Measurements from ENCODE around the gene PIGBOS1. TPM values are rescaled to one million over a fixed set of nuclear protein-coding genes. Genes with fewer than 3 reads are reported as not detected.
A peak's percentile ranks its signal among the peaks of the same experiment; 100 is the strongest.

PIGBOS1 gene, protein sequence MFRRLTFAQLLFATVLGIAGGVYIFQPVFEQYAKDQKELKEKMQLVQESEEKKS
- total RNA-seq (2014; rRNA removed; shearing (Covaris generic); ENCODE audit: low replicate concordance) = 17.1 and 18.2 TPM in 2 replicates

DNA sequence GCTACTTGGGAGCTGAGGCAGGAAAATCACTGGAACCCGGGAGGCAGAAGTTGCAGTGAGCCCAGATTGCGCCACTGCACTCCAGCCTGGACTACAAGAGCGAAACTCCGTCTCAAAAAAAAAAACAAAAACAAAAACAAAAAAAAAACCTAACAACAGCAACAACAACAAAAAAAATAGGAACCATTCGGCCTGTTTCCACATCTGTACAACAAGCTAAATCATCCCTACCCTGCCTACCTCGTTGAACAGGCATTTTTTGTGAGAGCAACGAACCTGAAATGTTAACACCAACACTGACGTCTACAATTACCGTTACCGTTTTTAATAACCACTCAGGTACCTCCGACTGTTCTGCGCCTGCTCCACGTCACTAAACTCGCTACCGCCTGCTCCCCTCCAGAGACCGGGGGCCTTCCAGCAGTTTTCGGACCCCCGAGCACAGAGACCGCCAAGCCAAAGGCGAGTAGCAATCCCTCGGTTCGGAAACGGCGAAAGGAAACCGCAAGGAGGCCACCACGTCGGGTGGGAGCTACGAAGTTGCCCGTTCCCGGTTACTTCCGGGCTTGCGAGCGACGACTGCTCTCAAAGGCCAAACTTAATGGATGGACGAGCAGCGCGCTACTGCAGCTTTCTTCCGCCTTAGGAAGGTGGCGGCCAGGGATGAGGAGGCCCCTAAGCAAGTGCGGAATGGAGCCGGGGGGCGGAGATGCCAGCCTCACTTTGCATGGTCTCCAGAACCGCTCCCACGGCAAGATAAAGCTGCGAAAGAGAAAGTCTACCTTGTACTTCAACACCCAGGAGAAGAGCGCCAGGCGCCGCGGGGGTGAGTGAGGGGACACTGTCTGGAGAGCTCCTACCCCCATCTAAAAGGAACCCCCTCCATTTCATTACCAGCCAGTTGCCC, at the start of gene PIGBOS1, which contains the start of gene PIGB:
Gene PIGBOS1, minus strand, starts transcription at position 536 of the 907 bp plus-strand sequence. CDS start 1,331 bp downstream, outside the sequence.
Gene PIGB, plus strand, starts transcription at position 635 of the 907 bp plus-strand sequence. Its CDS starts 29 bp downstream, at position 664.
- peak within 1 kb of the TSS; percentile 96 for H3K4me2 ChIP-seq (ENCODE audit: low read depth, low read length, poor library complexity, severe bottlenecking)
- H4K20me1 ChIP-seq (ENCODE audit: insufficient read depth, low read depth, low read length) = no peaks in the 10 kb centered on the region
- H3K9me3 ChIP-seq (ENCODE audit: low read length) = no peaks in the 10 kb centered on the region
- H3K79me2 ChIP-seq (ENCODE audit: low read length) = peaks cover 89% of the 10 kb centered on the region
- H3K9me2 ChIP-seq (replicated peaks; ENCODE audit: insufficient read depth, low read length) = no peaks in the 10 kb centered on the region
- peak within 1 kb of the TSS; percentile 94 for H3K4me3 ChIP-seq (ENCODE audit: low read length)
- peak within 1 kb of the TSS; percentile 83 for H3K27ac ChIP-seq (ENCODE audit: low read length)
- H3K27me3 ChIP-seq (ENCODE audit: low read length) = no peaks in the 10 kb centered on the region
- H3K9ac ChIP-seq (ENCODE audit: low read length) = peak within 1 kb of the TSS; percentile 95
- H3K36me3 ChIP-seq (ENCODE audit: insufficient read depth, low read length) = peaks cover 5% of the 10 kb centered on the region; the same call in 1 of the 2 replicates
- peak within 1 kb of the TSS; percentile 82; the same call in 1 of the 2 replicates for H2AFZ ChIP-seq (ENCODE audit: low read length)
- DNase-seq = peak; percentile 96
- peaks cover 40% of the 10 kb centered on the region for H3K4me1 ChIP-seq (ENCODE audit: low read length)

DNA sequence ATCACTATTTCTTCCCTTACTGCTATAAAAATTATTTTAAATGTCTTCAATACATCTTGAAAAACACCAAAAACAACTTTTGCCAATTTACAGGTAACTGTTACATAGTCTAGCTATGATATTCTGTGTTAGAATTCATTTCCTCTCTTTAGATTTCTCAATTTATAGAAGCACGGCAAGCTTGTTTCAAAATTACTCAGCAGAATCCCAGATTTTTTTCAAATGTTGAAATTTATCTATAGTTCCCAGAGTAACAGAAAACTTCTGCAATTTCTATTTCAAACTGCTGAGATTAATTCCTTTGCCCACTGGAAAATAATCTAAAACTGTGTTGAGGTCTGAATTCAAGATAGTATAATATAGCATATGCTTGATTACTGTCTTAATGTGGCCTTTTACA, 48.1 kb upstream of the PIGBOS1 start:
- no peak overlapping the region for H2AFZ ChIP-seq (ENCODE audit: low read length)
- no peaks in the 10 kb centered on the region for H3K9me3 ChIP-seq (ENCODE audit: low read length)
- peaks cover 10% of the 10 kb centered on the region; the same call in 1 of the 2 replicates for H3K36me3 ChIP-seq (ENCODE audit: insufficient read depth, low read length)
- no peaks in the 10 kb centered on the region for H4K20me1 ChIP-seq (ENCODE audit: insufficient read depth, low read depth, low read length)
- no peaks in the 10 kb centered on the region for H3K79me2 ChIP-seq (ENCODE audit: low read length)
- H3K4me1 ChIP-seq (ENCODE audit: low read length) = no peaks in the 10 kb centered on the region
- DNase-seq = no peak
- no peaks in the 10 kb centered on the region for H3K27me3 ChIP-seq (ENCODE audit: low read length)
- H3K9me2 ChIP-seq (replicated peaks; ENCODE audit: insufficient read depth, low read length) = no peaks in the 10 kb centered on the region
- H3K4me2 ChIP-seq (ENCODE audit: low read depth, low read length, poor library complexity, severe bottlenecking) = no peak overlapping the region
- no peak overlapping the region for H3K9ac ChIP-seq (ENCODE audit: low read length)
- no peak overlapping the region for H3K4me3 ChIP-seq (ENCODE audit: low read length)
- no peak overlapping the region for H3K27ac ChIP-seq (ENCODE audit: low read length)

DNA sequence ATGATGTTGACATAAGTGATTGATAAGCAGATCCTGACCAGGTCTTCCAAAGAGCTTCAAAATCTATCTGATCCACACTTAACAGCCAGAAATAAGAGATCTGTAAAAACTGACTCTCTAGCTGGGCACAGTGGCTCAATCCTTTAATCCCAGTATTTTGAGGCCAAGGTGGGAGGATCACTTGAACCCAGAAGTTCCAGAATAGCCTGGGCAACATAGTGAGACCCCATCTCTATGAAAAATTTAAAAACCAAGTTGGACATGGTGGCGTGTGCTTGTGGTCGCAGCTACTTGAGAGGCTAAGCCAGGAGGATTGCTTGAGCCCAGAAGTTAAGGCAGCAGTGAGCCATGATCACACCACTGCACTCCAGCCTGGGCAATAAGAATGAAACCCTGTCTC, 43.7 kb upstream of the PIGBOS1 start:
- DNase-seq = no peak
- H3K4me3 ChIP-seq (ENCODE audit: low read length) = no peak overlapping the region

DNA sequence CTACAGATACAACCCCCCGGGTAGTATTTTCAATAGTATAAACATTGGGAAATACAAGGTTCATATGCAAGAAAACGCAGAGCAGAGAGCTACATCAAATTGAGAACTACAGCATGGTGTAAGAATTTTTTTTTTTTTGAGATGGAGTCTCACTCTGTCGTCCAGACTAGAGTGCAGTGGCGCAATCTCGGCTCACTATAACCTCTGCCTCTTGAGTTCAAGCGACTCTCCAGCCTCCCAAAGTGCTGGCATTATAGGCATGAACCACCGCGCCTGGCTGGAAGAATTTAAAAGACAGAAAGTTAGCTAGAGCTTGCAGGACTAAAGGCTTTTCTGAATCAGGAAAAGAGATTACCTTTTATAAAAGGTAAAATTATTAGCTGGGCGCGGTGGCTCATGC, 42.1 kb upstream of the PIGBOS1 start:
- Histone ChIP-seq H3K4me1 (ENCODE audit: low read length) (no peaks in the 10 kb centered on the region), H3K9me2 (replicated peaks; ENCODE audit: insufficient read depth, low read length) (no peaks in the 10 kb centered on the region), H2AFZ (ENCODE audit: low read length) (no peak overlapping the region), H3K27ac (ENCODE audit: low read length) (no peak overlapping the region), H3K4me2 (ENCODE audit: low read depth, low read length, poor library complexity, severe bottlenecking) (no peak overlapping the region), H3K36me3 (ENCODE audit: insufficient read depth, low read length) (0 out of 2 replicates have a peak, but pooled peaks cover 3% of the 10 kb centered on the region), H3K9ac (ENCODE audit: low read length) (no peak overlapping the region), H3K27me3 (ENCODE audit: low read length) (no peaks in the 10 kb centered on the region), H3K4me3 (ENCODE audit: low read length) (no peak overlapping the region), H3K79me2 (ENCODE audit: low read length) (no peaks in the 10 kb centered on the region), H3K9me3 (ENCODE audit: low read length) (no peaks in the 10 kb centered on the region), H4K20me1 (ENCODE audit: insufficient read depth, low read depth, low read length) (no peaks in the 10 kb centered on the region)
- no peak for DNase-seq

More for the DNA sequence above, 43.7 kb upstream of the PIGBOS1 start:
- no peaks in the 10 kb centered on the region for H3K9me3 ChIP-seq (ENCODE audit: low read length)
- no peak overlapping the region for H3K9ac ChIP-seq (ENCODE audit: low read length)
- no peaks in the 10 kb centered on the region for H3K9me2 ChIP-seq (replicated peaks; ENCODE audit: insufficient read depth, low read length)
- H3K36me3 ChIP-seq (ENCODE audit: insufficient read depth, low read length) = no peaks in the 10 kb centered on the region
- no peak overlapping the region for H2AFZ ChIP-seq (ENCODE audit: low read length)
- no peaks in the 10 kb centered on the region for H3K4me1 ChIP-seq (ENCODE audit: low read length)
- H3K27me3 ChIP-seq (ENCODE audit: low read length) = no peaks in the 10 kb centered on the region
- H4K20me1 ChIP-seq (ENCODE audit: insufficient read depth, low read depth, low read length) = no peaks in the 10 kb centered on the region
- H3K27ac ChIP-seq (ENCODE audit: low read length) = no peak overlapping the region
- H3K4me2 ChIP-seq (ENCODE audit: low read depth, low read length, poor library complexity, severe bottlenecking) = no peak overlapping the region
- H3K79me2 ChIP-seq (ENCODE audit: low read length) = no peaks in the 10 kb centered on the region

DNA sequence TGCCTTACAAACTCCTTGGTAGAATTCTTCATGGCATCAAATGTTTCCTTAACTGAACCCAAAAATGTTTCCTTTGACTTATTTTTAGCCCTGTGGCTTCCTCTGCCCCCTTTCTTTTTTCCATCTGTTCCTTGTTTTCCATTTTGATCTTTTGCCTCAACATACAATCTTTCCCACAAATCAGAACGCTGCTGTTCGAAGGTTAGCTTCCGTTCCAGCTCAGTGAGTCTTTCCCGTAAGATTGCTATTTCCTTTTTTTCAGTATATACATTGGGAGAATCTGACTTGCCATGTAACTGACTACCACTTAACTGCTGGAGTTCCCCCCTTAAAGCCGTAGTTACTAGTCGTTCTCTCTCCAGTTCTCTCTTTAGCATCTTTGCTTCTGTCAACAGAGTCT, 41.3 kb upstream of the PIGBOS1 start:
- H3K9ac ChIP-seq (ENCODE audit: low read length) = no peak overlapping the region
- H4K20me1 ChIP-seq (ENCODE audit: insufficient read depth, low read depth, low read length) = no peaks in the 10 kb centered on the region
- no peaks in the 10 kb centered on the region for H3K4me1 ChIP-seq (ENCODE audit: low read length)
- no peak overlapping the region for H3K27ac ChIP-seq (ENCODE audit: low read length)
- no peaks in the 10 kb centered on the region for H3K9me2 ChIP-seq (replicated peaks; ENCODE audit: insufficient read depth, low read length)
- no peak for DNase-seq
- H3K4me2 ChIP-seq (ENCODE audit: low read depth, low read length, poor library complexity, severe bottlenecking) = no peak overlapping the region
- no peaks in the 10 kb centered on the region for H3K27me3 ChIP-seq (ENCODE audit: low read length)
- no peak overlapping the region for H2AFZ ChIP-seq (ENCODE audit: low read length)
- no peaks in the 10 kb centered on the region for H3K79me2 ChIP-seq (ENCODE audit: low read length)
- no peaks in the 10 kb centered on the region for H3K9me3 ChIP-seq (ENCODE audit: low read length)
- H3K4me3 ChIP-seq (ENCODE audit: low read length) = no peak overlapping the region
- H3K36me3 ChIP-seq (ENCODE audit: insufficient read depth, low read length) = peaks cover 10% of the 10 kb centered on the region; the same call in 1 of the 2 replicates

DNA sequence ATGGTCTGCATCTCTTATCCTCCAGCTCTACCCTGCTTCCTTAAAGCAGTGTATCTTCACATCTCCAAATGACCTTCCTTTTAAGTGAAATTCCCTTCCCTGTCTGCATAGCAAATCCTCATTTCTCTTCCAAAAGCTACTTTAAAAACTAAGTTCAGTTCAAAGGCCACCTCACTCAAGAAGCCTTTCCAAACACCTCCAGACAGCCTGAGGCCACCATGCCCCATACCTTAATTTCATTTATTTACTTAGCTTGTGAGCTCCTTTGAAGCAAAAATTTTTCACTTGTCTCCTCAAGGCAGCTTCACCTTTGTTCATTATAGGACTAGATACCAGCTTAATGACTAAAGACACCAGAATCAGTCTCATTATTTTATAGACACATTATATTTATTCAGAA, 39.5 kb upstream of the PIGBOS1 start:
- Histone ChIP-seq H3K4me2 (ENCODE audit: low read depth, low read length, poor library complexity, severe bottlenecking) (no peak overlapping the region), H3K4me1 (ENCODE audit: low read length) (no peaks in the 10 kb centered on the region), H3K4me3 (ENCODE audit: low read length) (no peak overlapping the region), H4K20me1 (ENCODE audit: insufficient read depth, low read depth, low read length) (no peaks in the 10 kb centered on the region), H3K27me3 (ENCODE audit: low read length) (no peaks in the 10 kb centered on the region), H3K36me3 (ENCODE audit: insufficient read depth, low read length) (peaks cover 17% of the 10 kb centered on the region; the same call in 1 of the 2 replicates), H3K9ac (ENCODE audit: low read length) (no peak overlapping the region), H2AFZ (ENCODE audit: low read length) (no peak overlapping the region), H3K79me2 (ENCODE audit: low read length) (no peaks in the 10 kb centered on the region), H3K9me2 (replicated peaks; ENCODE audit: insufficient read depth, low read length) (no peaks in the 10 kb centered on the region), H3K9me3 (ENCODE audit: low read length) (no peaks in the 10 kb centered on the region), H3K27ac (ENCODE audit: low read length) (no peak overlapping the region)
- no peak for DNase-seq

- no peak overlapping the region for H3K4me3 ChIP-seq (ENCODE audit: low read length)
Observed at GRCh38 chr15:55357774-55358173, 38.9 kb upstream of the PIGBOS1 start.

GRCh38 chr15:55356985-55357585, 38.2 kb upstream of the PIGBOS1 start:
- Histone ChIP-seq H3K9ac (ENCODE audit: low read length) (no peak overlapping the region), H3K9me3 (ENCODE audit: low read length) (no peaks in the 10 kb centered on the region), H3K27ac (ENCODE audit: low read length) (no peak overlapping the region), H3K27me3 (ENCODE audit: low read length) (no peaks in the 10 kb centered on the region), H3K9me2 (replicated peaks; ENCODE audit: insufficient read depth, low read length) (no peaks in the 10 kb centered on the region), H3K4me3 (ENCODE audit: low read length) (no peak overlapping the region), H3K36me3 (ENCODE audit: insufficient read depth, low read length) (peaks cover 17% of the 10 kb centered on the region; the same call in 1 of the 2 replicates), H2AFZ (ENCODE audit: low read length) (no peak overlapping the region), H3K4me2 (ENCODE audit: low read depth, low read length, poor library complexity, severe bottlenecking) (no peak overlapping the region), H4K20me1 (ENCODE audit: insufficient read depth, low read depth, low read length) (no peaks in the 10 kb centered on the region), H3K79me2 (ENCODE audit: low read length) (no peaks in the 10 kb centered on the region), H3K4me1 (ENCODE audit: low read length) (no peaks in the 10 kb centered on the region)
- DNase-seq = no peak

More at GRCh38 chr15:55357774-55358173, 38.9 kb upstream of the PIGBOS1 start:
- H2AFZ ChIP-seq (ENCODE audit: low read length) = no peak overlapping the region
- H3K36me3 ChIP-seq (ENCODE audit: insufficient read depth, low read length) = peaks cover 17% of the 10 kb centered on the region; the same call in 1 of the 2 replicates
- H4K20me1 ChIP-seq (ENCODE audit: insufficient read depth, low read depth, low read length) = no peaks in the 10 kb centered on the region
- no peak overlapping the region for H3K4me2 ChIP-seq (ENCODE audit: low read depth, low read length, poor library complexity, severe bottlenecking)
- H3K9me2 ChIP-seq (replicated peaks; ENCODE audit: insufficient read depth, low read length) = no peaks in the 10 kb centered on the region
- no peak for DNase-seq
- no peak overlapping the region for H3K9ac ChIP-seq (ENCODE audit: low read length)
- no peak overlapping the region for H3K27ac ChIP-seq (ENCODE audit: low read length)
- no peaks in the 10 kb centered on the region for H3K27me3 ChIP-seq (ENCODE audit: low read length)
- H3K4me1 ChIP-seq (ENCODE audit: low read length) = no peaks in the 10 kb centered on the region
- H3K79me2 ChIP-seq (ENCODE audit: low read length) = no peaks in the 10 kb centered on the region
- no peaks in the 10 kb centered on the region for H3K9me3 ChIP-seq (ENCODE audit: low read length)

Data from Karpas-422 (cell line).